Tibial nerve (tissue), 3 donors: ENCODE measurements around the gene RUNX3.

ENCODE experiments used
- CTCF ChIP-seq, 5 experiments: fragments of 200-600 bp in 3 of 5; fragments of 450-650 bp in 2 of 5; sonication (generic) in 3 of 5; IDR thresholded peaks; one replicate each; pipeline ENCODE4 v1.5.1; 2016 to 2019; ENCODE audit warnings: antibody characterized with exemption in 5 of 5, mild to moderate bottlenecking in 3 of 5, moderate library complexity in 2 of 5
- POLR2A ChIP-seq, 2 donors: fragments of 450-650 bp; IDR thresholded peaks; one replicate each; pipeline ENCODE4 v1.6.1; 2017; ENCODE audit warnings: antibody characterized with exemption in 2 of 2, mild to moderate bottlenecking in 2 of 2, moderate library complexity in 2 of 2

GRCh38 chr1:24933468-24933867 is 3.4 kb upstream of the RUNX3 start:
- no peak for TF ChIP-seq CTCF (IDR thresholded peaks at IDR 0.05)
- no peak for TF ChIP-seq POLR2A (IDR thresholded peaks at IDR 0.05)
